ENCODE data around the gene ARV1.
A peak's percentile ranks its signal among the peaks of the same experiment; 100 is the strongest.

ARV1 gene

DNA sequence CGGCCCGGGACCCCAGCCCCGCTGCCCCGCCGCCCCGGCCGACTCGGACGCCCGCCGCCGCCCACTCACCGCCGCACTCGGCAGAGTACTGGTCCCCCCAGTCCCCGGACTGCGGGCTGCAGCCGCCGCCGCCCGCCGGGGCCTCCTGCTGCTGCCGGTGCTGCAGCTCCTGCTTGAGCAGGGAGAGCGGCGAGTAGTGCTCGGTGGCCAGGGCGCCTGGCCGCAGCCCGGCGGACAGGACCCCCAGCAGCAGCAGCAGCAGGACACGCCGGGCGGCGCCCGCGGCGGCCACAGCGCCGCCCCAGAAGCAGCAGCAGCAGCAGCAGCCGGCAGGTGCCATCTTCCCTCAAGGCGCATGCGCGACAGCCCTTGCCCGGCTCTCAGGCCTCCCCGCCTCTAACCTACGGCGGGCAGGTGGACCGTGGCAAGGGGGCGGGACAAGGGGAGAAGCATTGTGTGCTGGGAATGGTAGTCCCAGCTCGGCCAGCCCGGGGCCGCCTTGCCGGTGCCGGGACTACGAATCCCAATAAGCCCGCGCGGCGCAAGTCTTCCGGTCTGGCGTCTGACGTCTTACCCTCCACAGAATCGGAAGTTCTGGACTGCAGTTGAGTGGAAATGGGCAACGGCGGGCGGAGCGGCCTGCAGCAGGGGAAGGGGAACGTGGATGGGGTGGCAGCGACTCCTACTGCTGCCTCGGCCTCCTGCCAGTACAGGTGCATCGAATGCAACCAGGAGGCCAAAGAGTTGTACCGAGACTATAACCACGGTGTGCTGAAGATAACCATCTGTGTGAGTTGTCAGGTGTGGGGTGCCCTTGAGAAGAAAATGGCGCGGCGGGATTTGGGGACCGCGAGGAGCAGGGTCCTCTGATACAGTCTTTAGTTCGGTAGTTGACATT lies at the start of gene ARV1, which contains the start of gene TTC13:
Gene ARV1, plus strand, starts transcription at position 604 of the 898 bp plus-strand sequence. Its CDS starts 12 bp downstream, at position 616.
Gene TTC13, minus strand, starts transcription at position 371 of the 898 bp plus-strand sequence. Its CDS starts 31 bp downstream, at position 340.
- DNase-seq = peak; percentile 98

DNA sequence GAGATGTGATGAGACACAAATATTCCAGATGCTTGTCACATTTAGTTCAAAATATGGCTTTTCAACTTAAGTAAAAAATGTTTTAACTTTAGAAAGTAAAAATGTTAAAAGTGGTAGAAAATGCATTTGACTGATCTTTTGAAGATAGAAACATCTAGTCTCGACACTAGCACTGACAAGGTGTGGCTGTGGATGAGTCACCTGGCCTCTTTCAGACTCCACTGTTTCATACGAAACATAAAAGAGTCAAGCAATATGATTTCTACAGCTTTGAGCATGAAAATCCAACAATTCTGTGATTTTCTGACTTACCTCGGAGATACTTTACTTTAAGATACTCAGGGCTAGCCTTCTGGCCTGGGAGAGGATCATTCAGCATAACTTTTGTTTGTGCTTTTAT lies 47.9 kb upstream of the ARV1 start:
- no peak for DNase-seq

DNA sequence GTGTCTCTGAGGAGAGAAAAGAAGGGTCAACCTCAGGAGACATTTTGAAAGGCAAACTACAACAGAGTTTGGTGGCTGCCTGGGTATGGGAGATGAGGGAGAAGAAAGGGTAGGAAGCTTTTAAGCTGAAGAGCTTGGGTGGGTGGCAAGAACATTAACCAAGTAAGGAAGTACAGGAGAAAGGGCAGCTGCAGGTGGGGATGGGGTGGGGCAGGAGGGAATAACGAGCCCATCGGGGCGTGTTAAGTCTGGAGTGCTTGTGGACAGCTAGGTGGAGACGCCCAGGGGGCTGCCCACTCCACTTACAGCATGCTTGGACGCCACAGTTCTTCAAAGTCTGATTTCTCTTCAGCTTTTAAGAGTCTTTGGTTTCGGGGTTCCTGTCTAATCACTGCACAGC lies 43.0 kb upstream of the ARV1 start:
- DNase-seq = no peak

DNA sequence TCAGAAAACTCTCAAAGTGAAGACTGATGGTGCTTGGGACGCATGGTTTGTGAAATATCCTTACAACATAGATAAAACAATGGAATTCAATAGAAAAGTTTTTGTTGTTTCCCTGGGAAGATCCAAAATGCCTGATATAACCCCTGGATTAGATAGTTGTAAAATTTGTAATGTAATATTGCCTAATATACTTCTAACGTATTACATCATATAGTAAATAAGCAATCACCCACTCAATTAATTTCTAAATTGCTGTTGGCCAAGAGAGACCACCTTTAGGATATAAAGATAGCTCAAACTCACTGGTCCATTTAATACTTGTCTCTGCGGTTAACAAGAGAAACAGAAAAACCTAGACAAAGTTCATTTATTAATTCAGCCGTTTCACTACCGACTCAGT lies 42.4 kb upstream of the ARV1 start:
- DNase-seq = no peak

DNA sequence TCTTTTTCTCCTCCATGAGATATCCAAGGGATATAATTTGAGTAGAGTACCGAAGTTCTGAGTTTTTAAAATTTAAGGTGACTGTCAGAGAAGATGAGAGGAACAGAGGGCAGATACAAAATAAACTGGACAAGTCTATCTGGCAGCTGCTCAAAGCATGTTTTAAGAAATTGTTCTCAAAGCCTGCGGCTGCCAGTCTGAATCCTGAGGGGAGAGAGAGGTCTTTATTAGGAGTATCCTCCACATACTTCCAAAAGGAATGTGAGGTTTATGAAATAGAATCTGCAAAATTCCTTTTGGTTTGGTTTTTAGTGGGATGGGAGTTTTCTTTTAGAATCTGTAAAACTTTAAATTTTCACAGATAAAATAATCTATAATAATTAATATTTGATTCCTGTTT lies 41.5 kb upstream of the ARV1 start:
- no peak for DNase-seq

DNA sequence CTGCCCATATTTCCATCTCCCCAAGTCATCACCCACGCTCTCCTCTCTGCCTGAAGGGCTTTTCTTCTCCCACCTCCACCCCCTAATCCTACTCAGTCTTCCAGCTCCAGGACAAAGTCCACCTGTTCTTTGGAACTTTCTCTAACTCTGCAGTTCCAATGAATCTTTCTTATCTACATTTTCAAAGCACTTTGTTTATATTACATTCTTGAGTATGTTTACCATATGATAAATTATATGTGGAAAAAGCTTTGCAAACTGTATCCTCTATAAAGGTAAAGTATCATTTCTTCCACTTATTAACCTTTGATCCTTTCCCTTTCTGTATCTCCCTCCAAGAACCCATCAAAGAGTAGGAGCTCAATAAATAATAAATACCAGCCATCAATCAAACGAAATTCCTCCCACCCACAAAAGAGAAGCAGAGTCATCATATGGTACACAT lies 39.9 kb upstream of the ARV1 start:
- no peak for DNase-seq

DNA sequence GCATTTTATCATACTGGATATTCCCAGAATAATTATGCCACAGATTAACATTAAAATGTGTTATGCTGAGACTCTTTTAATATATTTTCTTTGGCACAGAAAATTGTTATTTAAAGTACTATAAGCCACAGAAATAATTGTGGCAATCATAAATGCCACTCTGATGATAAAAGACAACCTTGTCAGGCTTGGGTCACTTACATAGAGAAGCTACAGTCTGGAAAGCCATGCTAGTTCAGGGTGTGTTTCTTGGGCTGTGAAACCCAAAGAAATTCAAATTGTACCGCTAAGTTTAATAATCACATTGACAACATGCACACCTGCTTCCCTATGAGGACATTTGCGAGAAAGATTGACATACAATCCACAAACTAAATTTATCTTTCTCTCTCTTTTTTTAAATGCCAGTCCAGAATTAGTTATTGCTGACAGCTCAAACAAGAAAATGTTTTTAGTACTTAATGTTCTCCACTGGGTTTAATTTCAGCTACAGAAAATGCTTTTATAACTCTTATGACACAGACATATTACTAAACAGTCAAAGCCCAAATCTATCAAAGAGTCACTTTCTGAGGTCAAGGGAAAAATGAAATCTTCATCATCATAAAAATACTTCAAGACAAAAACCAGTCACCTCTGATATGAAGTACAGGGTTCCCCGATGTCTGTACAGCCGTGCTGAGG lies 38.9 kb upstream of the ARV1 start:
- DNase-seq = no peak

DNA sequence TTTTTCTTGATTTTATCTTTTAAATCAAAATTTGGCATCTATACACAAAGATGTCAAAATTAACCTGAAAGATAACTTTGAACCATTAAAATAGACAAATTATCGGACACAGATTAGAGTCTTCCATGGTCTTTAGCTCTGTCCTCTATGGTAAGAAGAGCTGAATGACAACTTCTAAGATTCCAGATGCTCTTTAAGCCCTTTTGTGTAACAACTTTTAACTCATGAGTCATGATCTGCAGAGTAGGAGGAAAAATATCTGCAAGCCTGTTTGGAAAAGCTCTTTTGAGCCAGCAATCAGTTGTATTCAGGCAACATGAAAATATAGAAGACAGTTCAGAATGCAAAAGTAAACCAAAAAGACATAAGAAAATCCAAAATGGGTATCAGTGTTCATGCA lies 38.0 kb upstream of the ARV1 start:
- DNase-seq = no peak

DNA sequence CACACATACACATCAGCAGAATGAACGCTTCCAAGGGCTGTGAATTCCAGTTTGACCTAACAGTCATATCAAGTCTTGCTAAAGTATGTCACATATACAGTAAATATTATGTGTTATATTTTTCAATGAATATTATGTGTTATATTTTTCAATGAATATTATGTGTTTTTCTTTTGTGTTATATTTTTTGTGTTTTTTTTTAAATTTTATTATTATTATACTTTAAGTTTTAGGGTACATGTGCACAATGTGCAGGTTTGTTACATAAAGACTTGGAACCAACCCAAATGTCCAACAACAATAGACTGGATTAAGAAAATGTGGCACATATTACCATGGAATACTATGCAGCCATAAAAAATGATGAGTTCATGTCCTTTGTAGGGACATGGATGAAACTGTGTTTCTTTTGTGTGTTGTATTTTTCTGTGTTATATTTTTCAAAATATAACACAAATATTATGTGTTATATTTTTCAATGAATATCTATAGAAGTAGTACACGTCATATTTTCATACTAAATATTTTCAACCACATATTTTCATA lies 35.8 kb upstream of the ARV1 start:
- DNase-seq = no peak

DNA sequence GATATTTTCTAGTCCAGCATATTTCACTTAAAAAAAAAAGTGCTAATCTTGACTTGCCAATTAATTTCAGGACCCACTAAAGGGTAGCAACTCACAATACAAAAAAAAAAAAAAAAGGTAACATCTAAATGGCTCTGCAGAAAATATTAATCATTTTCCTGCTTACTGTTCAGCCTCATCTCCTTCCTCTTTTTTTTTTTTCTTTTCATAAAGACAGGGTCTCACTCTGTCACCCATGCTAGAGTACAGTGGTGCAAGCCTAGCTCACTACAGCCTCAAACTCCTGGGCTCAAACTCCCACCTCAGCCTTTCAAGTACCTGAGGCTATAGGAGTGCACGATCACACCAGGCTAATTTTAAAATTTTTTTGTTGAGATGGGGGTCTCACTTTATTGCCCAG lies 30.6 kb upstream of the ARV1 start:
- DNase-seq = no peak

DNA sequence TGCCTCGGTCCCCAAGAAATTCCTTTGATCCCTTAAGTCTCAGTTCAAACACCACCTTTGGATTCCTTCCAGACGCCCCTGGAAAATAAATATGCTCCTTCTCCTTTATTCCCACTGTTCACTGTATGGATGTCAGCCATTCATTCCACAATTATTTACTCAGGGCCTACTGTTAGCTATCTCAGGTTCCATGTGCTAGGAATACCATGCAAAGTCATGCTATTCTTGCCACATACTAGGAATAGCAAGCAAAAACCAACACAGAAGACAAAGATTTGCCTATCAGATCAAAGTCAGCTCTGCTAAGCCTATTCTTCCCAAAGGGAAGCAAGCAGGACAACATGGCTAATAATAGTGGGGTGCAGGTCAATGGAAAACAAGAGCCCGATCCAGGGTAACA lies 30.0 kb upstream of the ARV1 start:
- no peak for DNase-seq

DNA sequence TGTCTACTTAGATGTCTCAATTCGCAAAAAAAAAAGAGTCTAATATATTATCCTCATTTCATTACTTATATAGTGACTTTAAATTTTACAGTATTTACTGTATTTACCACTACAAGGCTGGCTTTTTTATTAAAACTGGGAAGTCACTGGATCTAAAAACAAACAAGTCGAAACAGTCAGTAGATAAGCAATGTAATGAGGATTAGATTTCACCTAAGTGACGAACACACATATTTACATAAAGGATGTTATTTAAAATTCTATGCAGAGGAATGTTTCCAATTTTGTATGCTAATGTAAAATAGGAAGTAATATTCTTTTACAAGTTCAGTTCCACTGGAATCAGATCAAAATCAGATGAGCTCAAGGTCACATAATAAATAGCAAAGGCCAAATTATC lies 28.5 kb upstream of the ARV1 start:
- DNase-seq = no peak

DNA sequence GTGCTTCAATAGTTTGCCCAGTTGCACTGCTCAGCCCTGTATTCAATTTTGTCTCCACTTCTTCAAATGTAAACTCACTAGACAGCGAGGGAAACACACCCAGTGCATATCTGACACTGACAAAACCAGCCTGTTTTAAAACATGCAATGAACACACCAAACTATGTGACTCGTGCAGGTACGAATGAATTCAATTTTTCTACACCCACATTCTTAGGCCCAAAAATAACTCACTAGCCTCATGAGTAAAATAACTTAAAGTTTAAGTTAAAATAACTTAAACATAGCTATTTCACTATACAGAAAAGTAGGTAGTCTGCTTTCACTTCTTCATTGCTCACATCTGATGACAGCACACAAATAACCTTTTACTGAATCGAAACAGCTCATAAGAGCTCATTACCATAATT lies 21.3 kb upstream of the ARV1 start:
- no peak for DNase-seq

DNA sequence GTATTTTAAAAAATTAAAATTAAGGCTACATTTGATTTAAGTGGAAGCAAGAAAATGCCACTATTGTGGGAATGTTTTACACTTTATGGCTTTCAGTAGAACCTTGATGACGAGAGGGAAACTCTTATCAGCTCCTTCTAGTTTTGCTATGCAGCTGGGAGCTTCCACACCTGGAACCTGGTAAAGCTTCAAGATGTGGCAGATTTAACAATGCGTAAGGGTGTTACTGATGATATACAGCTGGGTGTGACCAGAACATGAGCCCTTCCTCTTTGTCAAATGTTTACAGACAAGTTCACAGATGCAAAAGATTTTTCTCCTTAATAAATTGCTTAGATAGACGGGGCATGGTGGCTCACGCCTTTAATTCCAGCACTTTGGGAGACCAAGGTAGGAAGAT lies 20.5 kb upstream of the ARV1 start:
- no peak for DNase-seq

DNA sequence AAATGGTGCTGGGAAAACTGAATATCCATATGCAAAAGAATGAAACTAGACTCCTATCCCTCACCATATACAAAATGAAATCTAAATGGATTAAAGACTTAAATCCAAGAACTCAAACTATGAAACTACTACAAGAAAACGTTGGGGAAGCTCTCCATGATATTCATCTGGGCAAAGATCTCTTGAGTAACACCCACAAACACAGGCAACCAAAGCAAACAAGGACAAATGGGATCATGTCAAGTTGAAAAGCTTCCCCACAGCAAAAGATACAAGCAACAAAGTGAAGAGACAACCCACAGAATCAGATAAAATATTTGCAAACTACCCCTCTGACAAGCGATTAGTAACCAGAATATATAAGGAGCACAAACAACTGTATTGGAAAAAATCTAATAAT lies 14.0 kb upstream of the ARV1 start:
- DNase-seq = no peak

DNA sequence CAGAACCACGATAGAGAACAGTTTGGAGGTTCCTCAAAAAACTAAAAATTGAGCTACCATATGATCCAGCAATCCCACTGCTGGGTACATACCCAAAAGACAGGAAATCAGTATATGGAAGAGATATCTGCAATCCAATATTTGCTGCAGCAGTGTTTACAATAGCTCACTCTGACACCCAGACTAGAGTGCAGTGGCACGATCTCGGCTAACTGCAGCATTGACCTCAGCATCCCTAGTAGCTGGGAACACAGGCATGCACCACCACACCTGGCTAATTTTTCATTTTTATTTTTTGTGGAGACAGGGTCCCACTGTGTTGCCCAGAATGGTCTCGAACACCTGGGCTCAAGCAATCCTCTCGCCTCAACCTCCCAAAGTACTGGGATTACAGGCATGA lies 13.4 kb upstream of the ARV1 start:
- no peak for DNase-seq

DNA sequence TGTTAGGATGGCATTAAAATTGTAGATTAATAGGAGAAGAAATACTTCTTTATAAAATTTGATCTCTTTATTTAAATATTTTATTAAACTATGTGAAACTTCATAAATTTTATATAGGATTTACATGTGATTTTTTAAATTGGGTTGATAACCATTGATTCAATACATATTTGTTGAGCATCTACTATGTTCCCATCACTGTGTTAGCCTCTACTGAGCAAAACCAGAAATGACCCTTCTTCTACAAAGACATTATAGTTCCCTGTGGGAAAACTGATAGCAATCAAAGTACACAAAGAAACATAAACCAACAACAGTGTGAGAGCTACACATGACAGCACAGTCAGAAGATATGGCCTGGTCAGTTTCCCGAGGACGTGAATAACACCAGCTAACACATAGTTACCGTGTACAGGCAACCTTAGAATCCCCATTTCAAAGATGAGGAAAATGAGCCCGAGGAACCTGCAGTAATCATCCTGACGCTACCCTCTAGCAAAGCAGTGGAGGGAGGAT lies 12.5 kb upstream of the ARV1 start:
- no peak for DNase-seq

DNA sequence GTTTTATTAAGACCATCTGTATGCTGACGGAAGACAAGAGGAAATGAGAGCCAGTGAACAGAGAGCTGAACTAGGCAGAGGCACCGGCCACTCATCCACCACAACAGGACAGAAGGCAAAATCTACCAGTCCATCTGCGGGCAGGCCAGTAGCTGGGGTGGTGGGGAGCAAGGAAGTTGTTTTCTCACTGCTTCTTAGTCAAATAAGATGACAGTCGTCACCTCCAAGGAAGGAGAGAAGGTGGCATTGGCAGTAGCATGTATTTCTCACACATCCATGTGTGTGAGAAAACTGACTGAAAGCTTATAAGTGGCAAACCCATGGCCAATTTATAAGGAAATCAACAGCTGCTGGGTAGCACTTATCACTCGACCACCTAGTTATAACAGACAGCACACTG lies 8.5 kb upstream of the ARV1 start:
- DNase-seq = no peak

DNA sequence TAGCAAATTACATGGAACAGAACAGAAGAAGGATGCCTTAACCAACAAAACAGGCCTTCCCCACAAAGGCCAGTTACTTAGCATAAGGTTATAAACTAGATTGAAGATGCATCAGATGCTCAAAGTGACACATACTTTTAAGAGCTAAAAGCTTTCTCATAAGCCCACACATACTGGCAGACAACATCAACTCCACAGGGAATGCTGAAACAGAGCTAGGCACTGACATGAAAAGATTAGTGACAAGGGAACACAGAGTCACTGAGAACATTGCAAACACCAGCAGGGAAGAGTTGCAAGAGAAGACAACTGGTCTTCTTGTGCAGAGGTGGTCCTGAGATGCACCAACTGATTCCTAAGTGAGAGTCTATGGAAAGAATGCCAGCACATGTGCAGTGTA lies 7.1 kb upstream of the ARV1 start:
- no peak for DNase-seq

DNA sequence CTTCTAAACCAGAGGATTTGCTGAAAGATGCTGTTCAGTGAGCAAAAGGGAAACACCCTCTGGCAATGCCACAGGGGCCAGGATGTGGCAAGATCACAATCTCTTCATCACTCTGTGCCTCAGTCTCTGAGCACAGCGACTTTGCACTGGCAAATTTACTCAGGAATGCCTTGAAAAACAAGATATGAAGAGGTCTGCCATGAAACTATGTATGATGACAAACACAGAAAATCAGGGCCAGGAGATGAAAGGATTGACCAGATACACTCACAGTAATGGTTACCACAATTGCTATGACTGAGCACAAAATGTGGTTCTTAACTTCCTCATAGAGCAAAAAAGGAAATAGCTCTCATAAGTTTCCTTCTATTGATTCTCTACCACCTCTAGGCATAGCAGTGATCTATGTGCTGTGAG lies 6.0 kb upstream of the ARV1 start:
- DNase-seq = peak; percentile 57

DNA sequence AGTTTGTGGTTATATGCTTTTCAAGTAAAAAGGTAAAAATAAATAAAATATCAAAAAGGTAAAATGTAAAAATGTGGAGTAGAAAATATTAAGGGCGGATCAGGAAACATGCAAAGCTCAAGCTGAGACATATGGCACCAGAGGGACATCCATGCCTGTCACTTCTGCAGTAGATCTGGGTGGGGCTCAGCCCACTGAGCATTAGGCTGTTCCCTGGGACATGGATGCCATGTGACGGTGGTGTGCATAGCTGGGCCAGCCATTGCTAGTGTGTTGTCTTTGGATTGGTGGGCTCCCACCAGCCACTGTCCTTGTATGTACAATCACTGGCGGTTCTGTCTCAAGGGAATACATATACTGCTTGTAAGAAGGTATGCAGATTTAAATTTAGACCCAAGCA lies 3.3 kb upstream of the ARV1 start:
- DNase-seq = no peak

DNA sequence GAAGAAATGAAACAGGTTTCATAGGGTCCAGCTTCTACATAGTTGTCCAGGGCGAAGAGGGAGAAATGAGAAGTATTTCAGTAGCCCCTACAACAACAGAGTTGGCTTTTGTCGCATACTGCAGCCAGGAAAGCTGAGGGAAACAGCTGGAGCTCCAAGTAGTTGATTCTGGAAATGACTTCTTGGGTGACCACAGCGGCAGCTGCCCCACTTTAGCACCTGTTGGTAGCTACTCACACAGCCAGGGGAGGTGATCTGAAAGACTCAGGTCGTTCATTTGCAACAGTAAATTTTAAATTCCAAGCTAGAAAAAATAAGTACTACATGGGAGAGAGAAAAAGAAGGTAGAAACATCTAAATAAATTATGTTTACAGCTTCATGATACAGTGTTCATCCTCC lies 2.5 kb upstream of the ARV1 start:
- no peak for DNase-seq

DNA sequence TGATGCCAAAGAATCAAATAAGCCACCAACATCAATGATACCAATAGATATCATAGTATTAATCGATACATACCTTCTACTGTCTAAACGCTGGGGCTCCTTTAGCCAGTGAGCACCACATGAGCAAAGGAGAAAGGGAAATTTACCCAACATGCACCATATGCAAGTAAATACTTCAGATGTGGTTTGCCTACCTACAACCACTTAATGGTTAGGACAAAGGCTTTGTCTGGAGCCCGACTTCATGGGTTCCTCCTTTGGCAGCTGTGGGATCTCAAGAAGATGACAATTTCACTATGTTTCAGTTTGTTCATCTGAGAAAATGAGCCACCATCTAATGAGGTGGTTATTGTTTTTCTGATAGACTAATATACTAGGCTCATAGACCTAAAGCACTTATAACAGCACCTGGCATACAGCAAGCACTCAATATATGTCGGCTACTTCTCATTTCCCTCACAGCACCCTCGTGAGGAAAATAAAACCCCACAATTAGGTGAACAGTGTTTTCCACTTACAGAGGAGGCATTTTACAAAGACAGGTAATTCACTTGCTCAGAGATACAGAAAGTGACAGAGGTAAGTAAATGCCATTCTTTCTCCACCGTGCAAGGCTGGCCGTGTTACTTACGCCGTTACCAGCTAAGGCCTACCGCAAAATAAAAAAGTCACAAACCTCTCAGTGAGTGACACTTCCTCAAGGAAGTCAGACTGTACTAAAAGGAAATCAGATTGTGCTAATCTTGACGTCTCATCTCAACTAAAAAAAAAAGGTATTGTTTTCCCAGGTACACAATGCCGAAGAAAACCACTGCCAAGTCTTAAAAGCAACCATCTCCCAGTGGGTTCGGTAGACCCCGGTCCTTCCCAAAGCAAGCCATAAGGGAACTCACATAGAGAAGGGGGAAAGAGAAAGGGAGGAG lies 1.8 kb upstream of the ARV1 start:
- DNase-seq = peak; percentile 22
